ENCODE measurements around the gene SNX10. TPM values are rescaled to one million over a fixed set of nuclear protein-coding genes. Genes with fewer than 3 reads are reported as not detected.
"Not testable (repeated sequence)": the region's sequence is repeated elsewhere in the genome, so short reads cannot be mapped to it uniquely, and the experiment has no call there.

SNX10 gene
- total RNA-seq, 5 donors from 2014 or later (not counting 1 experiment from before 2014, with no cell fraction given), result 5.7 to 8.8 (median 7.8) TPM

DNA sequence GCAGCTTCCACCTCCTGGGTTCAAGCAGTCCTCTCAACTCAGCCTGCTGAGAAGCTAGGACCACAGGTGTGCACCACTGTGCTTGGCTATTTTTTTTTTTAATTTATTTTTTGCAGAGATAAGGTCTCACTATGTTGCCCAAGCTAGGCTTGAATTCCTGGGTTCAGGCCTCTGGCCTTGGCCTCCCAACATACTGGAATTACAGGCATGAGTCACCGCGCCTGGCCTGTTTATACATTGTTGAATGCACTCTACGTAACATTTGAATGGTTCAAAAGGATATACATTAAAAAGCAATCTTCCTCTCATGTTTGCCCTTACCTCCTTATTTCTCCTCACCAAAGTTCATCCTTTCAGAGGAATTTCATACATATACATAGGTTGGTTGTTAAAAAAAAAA lies 7.2 kb upstream of the SNX10 start:
- H3K36me3 Mint-ChIP-seq, result no peaks in the 10 kb centered on the region
- H3K27ac Mint-ChIP-seq, result no peak overlapping the region
- no CpG with 5 or more reads among the region's 3 CpGs for WGBS (ENCODE audit: insufficient coverage)
- no peaks in the 10 kb centered on the region for H3K9me3 Mint-ChIP-seq
- no peak overlapping the region for H3K4me3 ChIP-seq (ENCODE audit: control insufficient read depth in 1 of 2, extremely low read depth in 1 of 2, low read length in 1 of 2)
- H3K4me1 ChIP-seq (ENCODE audit: control insufficient read depth in 1 of 2, extremely low read depth in 1 of 2, insufficient read depth in 2 of 2, low read length in 2 of 2), result peaks cover 0 to 7% of the 10 kb centered on the region in 2 experiments
- H3K4me3 Mint-ChIP-seq, result no peak overlapping the region
- no peaks in the 10 kb centered on the region for H3K27me3 Mint-ChIP-seq
- POLR2A ChIA-PET, result interaction anchor here in 1 of 2 donors (0.7 to 0.9 kb wide), 2 partner anchors 86 to 96 kb away, joined by 3 to 4 read pairs; no protein-coding TSS in a partner anchor
- CTCF ChIA-PET, result interaction anchor here (0.7 to 1.8 kb wide), 11 partner anchors 81 to 392 kb away, joined by 3 to 11 read pairs (median 4); no protein-coding TSS in a partner anchor
- H3K36me3 ChIP-seq (ENCODE audit: control insufficient read depth in 2 of 2, extremely low read depth in 1 of 2, insufficient read depth in 1 of 2, low read length in 1 of 2), result no peaks in the 10 kb centered on the region
- H3K9me3 ChIP-seq, result no peaks in the 10 kb centered on the region
- ATAC-seq (replicated peaks in 1 of 4) (no peak), DNase-seq (no peak)
- H3K27me3 ChIP-seq (replicated peaks in 1 of 2; ENCODE audit: control insufficient read depth in 2 of 2, extremely low read depth in 1 of 2, insufficient read depth in 2 of 2, low read length in 1 of 2), result no peaks in the 10 kb centered on the region
- peaks cover 7 to 11% (median 9%) of the 10 kb centered on the region in 3 donors for H3K4me1 Mint-ChIP-seq
- no peak overlapping the region for H3K27ac ChIP-seq (ENCODE audit: low read length)

GRCh38 chr7:26284995-26285632 lies 6.5 kb upstream of the SNX10 start:
- no peak overlapping the region for H3K27ac ChIP-seq (ENCODE audit: low read length)
- H3K36me3 ChIP-seq (ENCODE audit: control insufficient read depth in 2 of 2, extremely low read depth in 1 of 2, insufficient read depth in 1 of 2, low read length in 1 of 2), result no peaks in the 10 kb centered on the region
- no peak overlapping the region for H3K4me3 Mint-ChIP-seq
- peak; percentile 55 to 93 (median 69) for ATAC-seq (replicated peaks in 1 of 4)
- peaks cover 0 to under 1% of the 10 kb centered on the region in 2 experiments for H3K4me1 ChIP-seq (ENCODE audit: control insufficient read depth in 1 of 2, extremely low read depth in 1 of 2, insufficient read depth in 2 of 2, low read length in 2 of 2)
- H3K36me3 Mint-ChIP-seq, result no peaks in the 10 kb centered on the region
- ChIA-PET CTCF (interaction anchor here (0.6 to 1.8 kb wide), 21 partner anchors 9 to 540 kb away, joined by 3 to 11 read pairs (median 3); no protein-coding TSS in a partner anchor), POLR2A (interaction anchor here in 1 of 2 donors (0.6 to 0.9 kb wide), 3 partner anchors 85 to 96 kb away, joined by 3 to 4 read pairs (median 3); no protein-coding TSS in a partner anchor)
- DNase-seq, result peak in 1 of 35 experiments; percentile 46
- no peaks in the 10 kb centered on the region for H3K27me3 Mint-ChIP-seq
- peaks cover 2 to 4% (median 4%) of the 10 kb centered on the region in 3 donors for H3K4me1 Mint-ChIP-seq
- H3K27me3 ChIP-seq (replicated peaks in 1 of 2; ENCODE audit: control insufficient read depth in 2 of 2, extremely low read depth in 1 of 2, insufficient read depth in 2 of 2, low read length in 1 of 2), result no peaks in the 10 kb centered on the region
- H3K9me3 Mint-ChIP-seq, result no peaks in the 10 kb centered on the region
- no peak overlapping the region for H3K27ac Mint-ChIP-seq
- no peak overlapping the region for H3K4me3 ChIP-seq (ENCODE audit: control insufficient read depth in 1 of 2, extremely low read depth in 1 of 2, low read length in 1 of 2)
- no CpG with 5 or more reads among the region's 5 CpGs for WGBS (ENCODE audit: insufficient coverage)
- no peaks in the 10 kb centered on the region for H3K9me3 ChIP-seq

DNA sequence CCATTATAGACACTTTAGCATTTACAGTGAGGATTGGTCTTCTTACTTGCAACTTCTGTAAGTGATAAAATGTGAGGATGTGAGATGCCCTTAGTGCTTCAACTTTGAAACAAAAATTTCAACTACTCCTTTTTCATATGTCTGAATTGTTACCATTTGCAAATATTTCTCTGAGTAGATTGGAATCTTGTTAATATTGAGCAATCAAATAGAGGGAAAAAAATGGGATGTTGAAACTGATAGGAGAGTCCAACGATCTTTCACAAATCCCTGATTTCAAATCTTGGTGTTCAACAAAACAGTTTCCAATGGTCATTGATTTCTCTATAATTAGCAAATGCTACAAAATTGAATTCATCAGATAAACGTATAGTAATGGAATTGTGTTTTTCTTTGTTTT lies 5.5 kb upstream of the SNX10 start:
- ChIA-PET CTCF (interaction anchor here in 1 of 2 donors (1.3 kb wide), 1 partner anchor 8 kb away, joined by 3 read pairs; no protein-coding TSS in a partner anchor), POLR2A (no interaction called here)
- Mint-ChIP-seq H3K4me3 (no peak overlapping the region), H3K27me3 (no peaks in the 10 kb centered on the region), H3K9me3 (no peaks in the 10 kb centered on the region), H3K27ac (no peak overlapping the region), H3K4me1 (peaks cover 0 to under 1% (median 0%) of the 10 kb centered on the region in 3 donors), H3K36me3 (no peaks in the 10 kb centered on the region)
- ATAC-seq (replicated peaks in 1 of 4), result no peak
- H3K4me1 ChIP-seq (ENCODE audit: control insufficient read depth in 1 of 2, extremely low read depth in 1 of 2, insufficient read depth in 2 of 2, low read length in 2 of 2), result peaks cover 0 to 1% of the 10 kb centered on the region in 2 experiments
- no peak overlapping the region for H3K4me3 ChIP-seq (ENCODE audit: control insufficient read depth in 1 of 2, extremely low read depth in 1 of 2, low read length in 1 of 2)
- H3K36me3 ChIP-seq (ENCODE audit: control insufficient read depth in 2 of 2, extremely low read depth in 1 of 2, insufficient read depth in 1 of 2, low read length in 1 of 2), result no peaks in the 10 kb centered on the region
- no peak for DNase-seq
- H3K27me3 ChIP-seq (replicated peaks in 1 of 2; ENCODE audit: control insufficient read depth in 2 of 2, extremely low read depth in 1 of 2, insufficient read depth in 2 of 2, low read length in 1 of 2), result no peaks in the 10 kb centered on the region
- no peaks in the 10 kb centered on the region for H3K9me3 ChIP-seq
- no CpG with 5 or more reads among the region's 2 CpGs for WGBS (ENCODE audit: insufficient coverage)
- no peak overlapping the region for H3K27ac ChIP-seq (ENCODE audit: low read length)

DNA sequence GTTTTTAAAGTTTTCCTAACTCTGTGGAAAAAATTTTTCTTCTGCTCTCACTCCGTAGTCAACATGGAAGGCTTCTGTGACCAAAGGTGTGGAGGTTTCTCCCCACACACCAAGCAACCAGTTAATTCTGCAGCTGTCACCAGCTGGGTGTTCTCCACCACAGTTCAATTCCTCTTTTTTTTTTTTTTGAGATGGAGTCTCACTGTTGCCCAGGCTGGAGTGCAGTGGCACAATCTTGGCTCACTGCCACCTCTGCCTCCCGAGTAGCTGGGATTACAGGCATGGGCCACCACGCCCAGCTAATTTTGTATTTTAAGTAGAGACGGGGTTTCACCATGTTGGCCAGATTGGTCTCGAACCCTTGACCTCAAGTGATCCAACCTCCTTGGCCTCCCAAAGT lies 3.5 kb upstream of the SNX10 start:
- H3K36me3 Mint-ChIP-seq; H3K9me3 Mint-ChIP-seq; DNase-seq; H3K9me3 ChIP-seq; ATAC-seq (replicated peaks in 1 of 4); H3K4me3 Mint-ChIP-seq; H3K27me3 Mint-ChIP-seq; H3K27ac ChIP-seq (ENCODE audit: low read length); H3K27ac Mint-ChIP-seq; POLR2A ChIA-PET; H3K4me3 ChIP-seq (ENCODE audit: control insufficient read depth in 1 of 2, extremely low read depth in 1 of 2, low read length in 1 of 2); H3K36me3 ChIP-seq (ENCODE audit: control insufficient read depth in 2 of 2, extremely low read depth in 1 of 2, insufficient read depth in 1 of 2, low read length in 1 of 2); H3K27me3 ChIP-seq (replicated peaks in 1 of 2; ENCODE audit: control insufficient read depth in 2 of 2, extremely low read depth in 1 of 2, insufficient read depth in 2 of 2, low read length in 1 of 2): not testable (repeated sequence)
- CTCF ChIA-PET, result interaction anchor here in 1 of 2 donors (0.5 kb wide), 1 partner anchor 93 kb away, joined by 3 read pairs; no protein-coding TSS in a partner anchor
- H3K4me1 ChIP-seq (ENCODE audit: control insufficient read depth in 1 of 2, extremely low read depth in 1 of 2, insufficient read depth in 2 of 2, low read length in 2 of 2), result peaks cover 6 to 17% of the 10 kb centered on the region in 2 experiments
- peaks cover 14 to 17% (median 15%) of the 10 kb centered on the region in 3 donors for H3K4me1 Mint-ChIP-seq
- WGBS (ENCODE audit: insufficient coverage), result 100% methylated on average over 2 of the region's 5 CpGs

- no peaks in the 10 kb centered on the region for H3K9me3 Mint-ChIP-seq
- ATAC-seq (replicated peaks in 1 of 4), result no peak
- H3K27ac Mint-ChIP-seq, result peak overlapping the region; percentile 79 to 91
- CTCF ChIA-PET, result interaction anchor here in 1 of 2 donors (1.2 to 1.7 kb wide), 2 partner anchors 78 to 91 kb away, joined by 4 read pairs; no protein-coding TSS in a partner anchor
- Histone ChIP-seq H3K27ac (ENCODE audit: low read length) (no peak overlapping the region), H3K4me3 (ENCODE audit: control insufficient read depth in 1 of 2, extremely low read depth in 1 of 2, low read length in 1 of 2) (peak overlapping the region; percentile 38 to 41), H3K4me1 (ENCODE audit: control insufficient read depth in 1 of 2, extremely low read depth in 1 of 2, insufficient read depth in 2 of 2, low read length in 2 of 2) (peaks cover 6 to 33% of the 10 kb centered on the region in 2 experiments), H3K9me3 (no peaks in the 10 kb centered on the region), H3K36me3 (ENCODE audit: control insufficient read depth in 2 of 2, extremely low read depth in 1 of 2, insufficient read depth in 1 of 2, low read length in 1 of 2) (no peaks in the 10 kb centered on the region), H3K27me3 (replicated peaks in 1 of 2; ENCODE audit: control insufficient read depth in 2 of 2, extremely low read depth in 1 of 2, insufficient read depth in 2 of 2, low read length in 1 of 2) (no peaks in the 10 kb centered on the region)
- peaks cover 32 to 40% (median 36%) of the 10 kb centered on the region in 3 donors for H3K4me1 Mint-ChIP-seq
- POLR2A ChIA-PET, result interaction anchor here in 1 of 2 donors (2.2 kb wide), 1 partner anchor 94 kb away, joined by 7 read pairs; no protein-coding TSS in a partner anchor
- no peak for DNase-seq
- 95% methylated on average over 2 of the region's 4 CpGs for WGBS (ENCODE audit: insufficient coverage)
- H3K36me3 Mint-ChIP-seq, result no peaks in the 10 kb centered on the region
- H3K4me3 Mint-ChIP-seq, result peak overlapping the region; percentile 81 to 93 (median 90)
- no peaks in the 10 kb centered on the region for H3K27me3 Mint-ChIP-seq
Observed at GRCh38 chr7:26291251-26291650, 411 bp upstream of the SNX10 start.

GRCh38 chr7:26292768-26293560 lies 1.3 kb downstream of the SNX10 start:
- Histone ChIP-seq H3K4me1 (ENCODE audit: control insufficient read depth in 1 of 2, extremely low read depth in 1 of 2, insufficient read depth in 2 of 2, low read length in 2 of 2) (peaks cover 6 to 33% of the 10 kb centered on the region in 2 experiments), H3K4me3 (ENCODE audit: control insufficient read depth in 1 of 2, extremely low read depth in 1 of 2, low read length in 1 of 2) (peak overlapping the region; percentile 75 to 90), H3K36me3 (ENCODE audit: control insufficient read depth in 2 of 2, extremely low read depth in 1 of 2, insufficient read depth in 1 of 2, low read length in 1 of 2) (no peaks in the 10 kb centered on the region), H3K27me3 (replicated peaks in 1 of 2; ENCODE audit: control insufficient read depth in 2 of 2, extremely low read depth in 1 of 2, insufficient read depth in 2 of 2, low read length in 1 of 2) (no peaks in the 10 kb centered on the region), H3K27ac (ENCODE audit: low read length) (peak overlapping the region; percentile 67), H3K9me3 (no peaks in the 10 kb centered on the region)
- peak overlapping the region; percentile 61 to 83 for H3K27ac Mint-ChIP-seq
- no peaks in the 10 kb centered on the region for H3K27me3 Mint-ChIP-seq
- no peaks in the 10 kb centered on the region for H3K9me3 Mint-ChIP-seq
- CTCF ChIA-PET, result interaction anchor here in 1 of 2 donors (2.2 kb wide), 1 partner anchor 72 kb away, joined by 10 read pairs; no protein-coding TSS in a partner anchor
- H3K4me1 Mint-ChIP-seq, result peaks cover 32 to 40% (median 36%) of the 10 kb centered on the region in 3 donors
- DNase-seq (peak in 1 of 35 experiments; percentile 8), ATAC-seq (replicated peaks in 1 of 4) (no peak)
- WGBS (ENCODE audit: insufficient coverage), result 71% methylated on average over 2 of the region's 11 CpGs
- POLR2A ChIA-PET, result interaction anchor here in 1 of 2 donors (0.6 kb wide), 1 partner anchor 98 kb away, joined by 6 read pairs; no protein-coding TSS in a partner anchor
- H3K4me3 Mint-ChIP-seq, result peak overlapping the region; percentile 83 to 93 (median 90)
- H3K36me3 Mint-ChIP-seq, result no peaks in the 10 kb centered on the region
